Superior temporal gyrus (tissue), 1 donor: ENCODE data around the gene MIEN1.
"Not testable (repeated sequence)": the region's sequence is repeated elsewhere in the genome, so short reads cannot be mapped to it uniquely, and the experiment has no call there.

ENCODE experiments used
- DNase-seq: peaks from one replicate; pipeline ENCODE4 v3.0.0-alpha.2; 2016; ENCODE audit errors: extremely low spot score

Gene MIEN1

DNA sequence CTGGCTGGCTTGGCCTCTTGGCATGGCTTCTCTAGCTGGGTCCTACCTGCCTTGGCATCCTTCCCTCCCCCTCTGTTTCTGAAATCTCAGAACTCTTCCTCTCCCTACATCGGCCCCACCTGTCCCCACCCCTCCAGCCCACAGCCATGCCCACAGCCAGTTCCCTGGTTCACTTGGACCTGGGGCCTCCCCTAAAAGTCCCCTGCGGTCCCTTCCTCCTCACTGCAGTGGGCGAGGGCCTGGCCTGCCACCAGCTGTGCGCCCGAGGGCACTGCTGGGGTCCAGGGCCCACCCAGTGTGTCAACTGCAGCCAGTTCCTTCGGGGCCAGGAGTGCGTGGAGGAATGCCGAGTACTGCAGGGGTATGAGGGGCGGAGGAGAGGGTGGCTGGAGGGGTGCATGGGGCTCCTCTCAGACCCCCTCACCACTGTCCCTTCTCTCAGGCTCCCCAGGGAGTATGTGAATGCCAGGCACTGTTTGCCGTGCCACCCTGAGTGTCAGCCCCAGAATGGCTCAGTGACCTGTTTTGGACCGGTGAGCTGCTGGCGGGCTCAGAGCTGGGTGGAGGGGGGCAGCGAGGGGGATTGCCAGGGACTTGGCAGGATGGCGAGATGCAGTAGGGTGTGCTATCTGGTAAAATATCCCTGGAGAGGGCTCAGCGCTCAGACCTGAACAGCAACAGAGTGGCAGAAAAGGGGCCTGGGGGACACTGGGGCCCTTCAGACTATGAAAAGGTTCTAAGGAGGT lies 14.1 kb downstream of the MIEN1 start:
- DNase-seq: no peak

DNA sequence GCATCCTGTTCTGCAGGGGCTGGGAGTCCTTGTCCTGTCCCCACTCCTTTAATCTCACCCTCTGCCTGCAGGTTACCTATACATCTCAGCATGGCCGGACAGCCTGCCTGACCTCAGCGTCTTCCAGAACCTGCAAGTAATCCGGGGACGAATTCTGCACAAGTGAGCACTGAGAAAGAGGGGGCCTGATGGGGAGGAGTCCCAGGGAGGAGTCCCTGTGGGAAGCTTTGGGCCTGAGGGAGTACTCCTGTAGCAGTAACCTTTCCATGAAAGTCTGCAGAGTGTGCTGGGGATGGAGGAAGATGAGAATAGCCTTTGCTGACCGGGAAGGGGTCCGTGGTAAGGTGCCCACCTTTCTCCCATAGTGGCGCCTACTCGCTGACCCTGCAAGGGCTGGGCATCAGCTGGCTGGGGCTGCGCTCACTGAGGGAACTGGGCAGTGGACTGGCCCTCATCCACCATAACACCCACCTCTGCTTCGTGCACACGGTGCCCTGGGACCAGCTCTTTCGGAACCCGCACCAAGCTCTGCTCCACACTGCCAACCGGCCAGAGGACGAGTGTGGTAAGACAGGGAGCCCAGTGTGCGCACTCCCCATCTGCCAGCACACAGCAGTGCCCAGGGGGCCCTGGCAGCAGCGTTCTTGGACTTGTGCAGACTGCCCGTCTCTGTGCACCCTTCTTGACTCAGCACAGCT lies 14.8 kb downstream of the MIEN1 start:
- DNase-seq: no peak

GRCh38 chr17:39714234-39714633 lies 16.1 kb downstream of the MIEN1 start:
- no peak for DNase-seq

GRCh38 chr17:39711851-39712250 lies 18.5 kb downstream of the MIEN1 start:
- DNase-seq: no peak

DNA sequence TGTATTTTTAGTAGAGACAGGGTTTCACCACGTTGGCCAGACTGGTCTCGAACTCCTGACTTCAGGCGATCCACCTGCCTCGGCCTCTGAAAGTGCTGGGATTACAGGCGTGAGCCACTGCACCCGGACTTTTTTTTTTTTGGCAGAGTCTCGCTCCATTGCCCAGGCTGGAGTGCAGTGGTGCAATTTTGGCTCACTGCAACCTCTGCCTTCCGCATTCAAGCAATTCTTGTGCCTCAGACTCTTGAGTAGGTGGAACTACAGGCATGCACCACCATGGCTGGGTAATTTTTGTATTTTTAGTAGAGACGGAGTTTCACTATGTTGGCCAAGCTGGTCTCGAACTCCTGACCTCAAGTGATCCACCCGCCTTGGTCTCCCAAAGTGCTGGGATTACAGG lies 19.3 kb downstream of the MIEN1 start:
- not testable (repeated sequence) for DNase-seq

- DNase-seq: no peak
Observed at GRCh38 chr17:39709998-39710964, 20.1 kb downstream of the MIEN1 start.

- no peak for DNase-seq
Observed at GRCh38 chr17:39709319-39709997, 20.9 kb downstream of the MIEN1 start.

GRCh38 chr17:39706921-39707337 lies 23.4 kb downstream of the MIEN1 start:
- no peak for DNase-seq

- no peak for DNase-seq
Observed at GRCh38 chr17:39706383-39706782, 23.9 kb downstream of the MIEN1 start.

GRCh38 chr17:39705786-39706348 lies 24.5 kb downstream of the MIEN1 start:
- no peak for DNase-seq

DNA sequence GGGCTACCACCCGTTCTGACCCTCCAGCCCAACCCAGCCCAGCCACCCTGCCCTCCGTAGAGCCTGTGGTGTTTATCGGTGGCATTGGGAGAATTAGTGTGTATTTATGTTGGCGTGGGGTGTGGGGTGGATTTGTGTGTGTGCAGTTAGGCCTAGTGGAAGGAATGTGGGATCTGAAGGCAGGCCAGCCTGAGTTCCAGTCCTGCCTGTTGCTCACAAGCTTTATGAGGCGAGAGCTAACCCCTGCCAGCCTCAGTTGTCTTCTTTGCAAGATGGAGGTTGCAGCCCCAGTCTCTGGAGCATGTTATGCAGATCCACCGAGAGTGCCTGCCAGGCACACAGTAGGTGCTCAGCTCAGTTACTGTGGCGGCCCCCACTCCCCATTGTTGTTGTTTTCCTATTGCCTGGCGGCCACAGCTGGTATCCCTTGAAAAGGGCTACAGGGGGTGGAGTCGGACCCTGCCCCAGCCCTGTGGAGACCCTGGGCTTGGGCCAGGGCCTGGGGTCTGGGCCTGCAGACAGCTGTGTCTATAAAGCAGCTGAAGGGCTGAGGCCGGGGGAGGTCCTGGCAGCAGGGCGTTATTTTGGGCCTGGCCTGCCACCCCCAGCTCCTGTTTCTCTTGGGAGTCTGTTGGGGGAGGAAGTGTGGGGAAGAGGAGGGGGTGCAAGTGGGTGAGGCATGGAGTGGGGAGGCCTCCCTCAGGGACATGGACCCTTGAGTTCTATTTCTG lies 25.3 kb downstream of the MIEN1 start:
- no peak for DNase-seq

- no peak for DNase-seq
Observed at GRCh38 chr17:39703913-39704312, 26.4 kb downstream of the MIEN1 start.

GRCh38 chr17:39702901-39703893 lies 27.1 kb downstream of the MIEN1 start:
- no peak for DNase-seq

DNA sequence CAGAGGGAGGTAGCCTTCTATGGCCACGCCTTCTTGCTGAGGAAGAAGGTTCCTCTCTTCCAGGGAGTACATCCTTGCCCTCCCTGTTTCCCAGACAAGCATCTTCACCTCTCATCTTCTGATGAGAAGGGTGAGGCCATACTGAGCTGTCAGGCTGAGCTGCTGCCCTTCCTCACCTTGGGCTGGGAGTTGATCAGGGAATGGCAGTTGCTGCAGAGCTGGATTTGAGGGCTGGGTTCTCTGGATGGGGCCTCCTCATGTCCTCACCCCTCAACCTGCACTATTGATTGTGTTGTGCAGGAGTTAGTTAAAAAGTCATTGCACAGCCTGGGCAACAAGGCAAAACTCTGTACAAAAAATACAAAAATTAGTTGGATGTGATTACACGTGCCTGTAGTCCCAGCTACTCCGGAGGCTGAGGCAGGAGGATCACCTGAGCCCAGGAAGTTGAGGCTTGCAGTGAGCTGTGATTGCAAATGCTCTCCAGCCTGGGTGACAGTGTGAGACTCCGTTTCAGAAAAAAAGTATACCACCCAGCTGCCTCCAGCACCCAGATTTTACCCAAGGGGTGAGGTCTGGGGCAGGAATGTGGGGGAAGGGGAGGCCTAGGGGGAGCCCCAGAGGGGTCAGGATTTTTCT lies 28.4 kb downstream of the MIEN1 start:
- no peak for DNase-seq

- no peak for DNase-seq
Observed at GRCh38 chr17:39701012-39701783, 29.1 kb downstream of the MIEN1 start.

- DNase-seq: no peak
Observed at GRCh38 chr17:39700148-39700987, 30.0 kb downstream of the MIEN1 start.

GRCh38 chr17:39699818-39700147 lies 30.5 kb downstream of the MIEN1 start, which contains the start of gene ERBB2:
Gene ERBB2 (plus strand): TSS chr17:39700064. CDS start chr17:39700239, 175 bp downstream.
- DNase-seq: no peak
